CD4-positive, alpha-beta memory T cell (primary cell): ENCODE results near the gene ZNF628. TPM values are rescaled to one million over a fixed set of nuclear protein-coding genes. Genes with fewer than 3 reads are reported as not detected.

Experiments
- CTCF ChIA-PET: fragments of 350-600 bp; sonication (Branson Sonifier 250); formaldehyde crosslinking; loops from one replicate; lab custom pipeline; 2021; ENCODE audit warnings: inconsistent platforms; ENCODE audit not compliant: partially characterized antibody; lab: Charles Lee
- POLR2A ChIA-PET: fragments of 350-600 bp; sonication (Branson Sonifier 250); formaldehyde crosslinking; loops from one replicate; lab custom pipeline; 2021; ENCODE audit not compliant: partially characterized antibody; lab: Charles Lee
- DNase-seq, 5 donors: peaks; one replicate each; pipeline versions ENCODE4 v3.0.0 to v3.0.0-alpha.2; 2020 to 2022; ENCODE audit warnings: mixed read lengths in 1 of 5
- H3K27ac ChIP-seq: one replicate; pipeline ENCODE4 v1.7.0; 2013; ENCODE audit warnings: low read depth, low read length
- H3K27me3 ChIP-seq: 2 replicates; pipeline ENCODE4 v1.7.0; 2013; ENCODE audit warnings: mild to moderate bottlenecking, low read length, moderate library complexity; ENCODE audit not compliant: insufficient read depth
- H3K36me3 ChIP-seq: 2 replicates; pipeline ENCODE4 v1.7.0; 2013; ENCODE audit warnings: mild to moderate bottlenecking, low read length, moderate library complexity; ENCODE audit not compliant: insufficient read depth
- H3K4me1 ChIP-seq: 2 replicates; pipeline ENCODE4 v1.7.0; 2013; ENCODE audit warnings: mild to moderate bottlenecking, low read length, moderate library complexity; ENCODE audit not compliant: insufficient read depth
- H3K4me3 ChIP-seq, 2 donors: one replicate each; pipeline ENCODE4 v1.7.0; 2013; ENCODE audit warnings: low read length in 2 of 2, mild to moderate bottlenecking in 1 of 2
- H3K9me3 ChIP-seq, 2 donors: one replicate each; pipeline ENCODE4 v1.7.0; 2013; ENCODE audit warnings: low read length in 2 of 2, control low read depth in 1 of 2; ENCODE audit not compliant: control insufficient read depth in 1 of 2
- H3K27ac Mint-ChIP-seq, 7 donors: one replicate each; pipeline ENCODE4 v1.8.0; 2020 to 2021; ENCODE audit warnings: mixed read lengths in 7 of 7, mild to moderate bottlenecking in 6 of 7, inconsistent platforms in 3 of 7, moderate library complexity in 3 of 7
- H3K27me3 Mint-ChIP-seq, 2 donors: one replicate each; pipeline ENCODE4 v1.8.0; 2020 to 2021; ENCODE audit warnings: mixed read lengths in 2 of 2
- H3K36me3 Mint-ChIP-seq, 2 donors: one replicate each; pipeline ENCODE4 v1.8.0; 2020 to 2021; ENCODE audit warnings: mixed read lengths in 2 of 2, inconsistent platforms in 1 of 2, mild to moderate bottlenecking in 1 of 2
- H3K4me1 Mint-ChIP-seq, 4 donors: one replicate each; pipeline ENCODE4 v1.8.0; 2020 to 2021; ENCODE audit warnings: mixed read lengths in 4 of 4, mild to moderate bottlenecking in 1 of 4
- H3K4me3 Mint-ChIP-seq, 8 donors: one replicate each; pipeline ENCODE4 v1.8.0; 2020 to 2021; ENCODE audit warnings: mixed read lengths in 8 of 8, mild to moderate bottlenecking in 7 of 8, moderate library complexity in 6 of 8, inconsistent platforms in 3 of 8
- H3K9me3 Mint-ChIP-seq, 8 donors: one replicate each; pipeline ENCODE4 v1.8.0; 2020 to 2021; ENCODE audit warnings: mixed read lengths in 8 of 8, mild to moderate bottlenecking in 5 of 8, inconsistent platforms in 3 of 8, moderate library complexity in 1 of 8
- intact Hi-C: fragments of 100-400 bp; cut with micrococcal nuclease; formaldehyde crosslinking; loops from one replicate; pipeline ENCODE4 v1.15.1; 2023
- polyA plus RNA-seq, 2 donors: library from polyadenylated mRNA; unstranded; fragments of 300-500 nt; fragmentation: Illumina TruSeq; gene quantifications; one replicate each; pipeline ENCODE4 v1.2.3, GENCODE V29; 2021
- total RNA-seq, 2 experiments: library from RNA; stranded (reverse); gene quantifications; one replicate each; pipeline ENCODE4 v1.2.3, GENCODE V29; 2021

ZNF628 gene
- total and polyA plus RNA-seq, 4 experiments from 2014 or later: 0.47 to 9.1 (median 8.1) TPM; not detected in 1

GRCh38 chr19:55436847-55437246 is 39.6 kb upstream of the ZNF628 start:
- Mint-ChIP-seq H3K4me3 (no peak overlapping the region), H3K36me3 (peaks cover 0 to 6% of the 10 kb centered on the region in 2 donors), H3K27ac (no peak overlapping the region), H3K9me3 (peaks cover 0 to 2% (median 0%) of the 10 kb centered on the region in 8 donors), H3K27me3 (peaks cover 40 to 47% of the 10 kb centered on the region in 2 donors), H3K4me1 (peaks cover 11 to 17% (median 13%) of the 10 kb centered on the region in 4 donors)
- Histone ChIP-seq H3K27me3 (peaks cover 40% of the 10 kb centered on the region), H3K27ac (no peak overlapping the region), H3K4me1 (peaks cover 17% of the 10 kb centered on the region), H3K9me3 (no peaks in the 10 kb centered on the region), H3K4me3 (no peak overlapping the region), H3K36me3 (no peaks in the 10 kb centered on the region)
- DNase-seq: no peak
- CTCF ChIA-PET: interaction anchor here (1.0 to 1.3 kb wide), 3 partner anchors 31 to 135 kb away, joined by 3 read pairs; no protein-coding TSS in a partner anchor
- POLR2A ChIA-PET: interaction anchor here (0.6 kb wide), 1 partner anchor 161 kb away, joined by 3 read pairs; no protein-coding TSS in a partner anchor
- intact Hi-C loops: no loop called here

- Mint-ChIP-seq H3K27ac (no peak overlapping the region), H3K9me3 (peaks cover 0 to 2% (median 0%) of the 10 kb centered on the region in 8 donors), H3K4me3 (peak overlapping the region in 1 of 8 donors; percentile 53), H3K4me1 (peaks cover 11 to 18% (median 14%) of the 10 kb centered on the region in 4 donors), H3K27me3 (peaks cover 37 to 45% of the 10 kb centered on the region in 2 donors), H3K36me3 (peaks cover 0 to 6% of the 10 kb centered on the region in 2 donors)
- H3K4me1 ChIP-seq: peaks cover 20% of the 10 kb centered on the region
- H3K27me3 ChIP-seq: peaks cover 41% of the 10 kb centered on the region
- POLR2A ChIA-PET: interaction anchor here (0.6 kb wide), 1 partner anchor 161 kb away, joined by 3 read pairs; no protein-coding TSS in a partner anchor
- no peaks in the 10 kb centered on the region for H3K9me3 ChIP-seq
- H3K36me3 ChIP-seq: no peaks in the 10 kb centered on the region
- no peak overlapping the region for H3K27ac ChIP-seq
- H3K4me3 ChIP-seq: no peak overlapping the region
- DNase-seq: no peak
- intact Hi-C loops: no loop called here
- CTCF ChIA-PET: interaction anchor here (1.0 to 1.3 kb wide), 3 partner anchors 30 to 136 kb away, joined by 3 read pairs; no protein-coding TSS in a partner anchor
These were observed 39.0 kb upstream of the ZNF628 start for GRCh38 chr19:55437410-55437809.

GRCh38 chr19:55439052-55439451 is 37.4 kb upstream of the ZNF628 start:
- Mint-ChIP-seq H3K36me3 (peaks cover 0 to 6% of the 10 kb centered on the region in 2 donors), H3K9me3 (peaks cover 0 to 2% (median 0%) of the 10 kb centered on the region in 8 donors), H3K4me3 (no peak overlapping the region), H3K4me1 (peaks cover 16 to 30% (median 21%) of the 10 kb centered on the region in 4 donors), H3K27ac (no peak overlapping the region), H3K27me3 (peaks cover 44 to 50% of the 10 kb centered on the region in 2 donors)
- intact Hi-C loops: no loop called here
- CTCF ChIA-PET: no interaction called here
- no peak for DNase-seq
- POLR2A ChIA-PET: no interaction called here
- no peaks in the 10 kb centered on the region for H3K36me3 ChIP-seq
- H3K27ac ChIP-seq: no peak overlapping the region
- peaks cover 20% of the 10 kb centered on the region for H3K4me1 ChIP-seq
- H3K4me3 ChIP-seq: no peak overlapping the region
- H3K27me3 ChIP-seq: peaks cover 52% of the 10 kb centered on the region
- H3K9me3 ChIP-seq: no peaks in the 10 kb centered on the region

GRCh38 chr19:55440411-55441105 is 35.9 kb upstream of the ZNF628 start:
- Mint-ChIP-seq H3K4me1 (peaks cover 16 to 30% (median 21%) of the 10 kb centered on the region in 4 donors), H3K27me3 (peaks cover 54 to 60% of the 10 kb centered on the region in 2 donors), H3K9me3 (peaks cover 0 to 2% (median 0%) of the 10 kb centered on the region in 8 donors), H3K36me3 (peaks cover 0 to 6% of the 10 kb centered on the region in 2 donors), H3K4me3 (peak overlapping the region in 4 of 8 donors; percentile 5 to 78 (median 43)), H3K27ac (no peak overlapping the region)
- Histone ChIP-seq H3K36me3 (no peaks in the 10 kb centered on the region), H3K4me3 (no peak overlapping the region), H3K27ac (no peak overlapping the region), H3K9me3 (no peaks in the 10 kb centered on the region), H3K4me1 (peaks cover 20% of the 10 kb centered on the region), H3K27me3 (peaks cover 54% of the 10 kb centered on the region)
- intact Hi-C loops: no loop called here
- no peak for DNase-seq
- ChIA-PET CTCF (no interaction called here), POLR2A (no interaction called here)

- peak overlapping the region in 3 of 7 donors; percentile 3 to 19 (median 10) for H3K27ac Mint-ChIP-seq
- no peaks in the 10 kb centered on the region for H3K36me3 ChIP-seq
- H3K27me3 Mint-ChIP-seq: peaks cover 57 to 63% of the 10 kb centered on the region in 2 donors
- ChIA-PET CTCF (interaction anchor here (1.2 kb wide), 1 partner anchor 62 kb away, joined by 3 read pairs; no protein-coding TSS in a partner anchor), POLR2A (no interaction called here)
- no peak overlapping the region for H3K4me3 ChIP-seq
- peak overlapping the region; percentile 22 to 78 (median 43) for H3K4me3 Mint-ChIP-seq
- DNase-seq: no peak
- no peaks in the 10 kb centered on the region for H3K9me3 ChIP-seq
- peaks cover 0 to 2% (median 0%) of the 10 kb centered on the region in 8 donors for H3K9me3 Mint-ChIP-seq
- no peak overlapping the region for H3K27ac ChIP-seq
- H3K36me3 Mint-ChIP-seq: peaks cover 0 to 6% of the 10 kb centered on the region in 2 donors
- peaks cover 20% of the 10 kb centered on the region for H3K4me1 ChIP-seq
- H3K4me1 Mint-ChIP-seq: peaks cover 16 to 30% (median 22%) of the 10 kb centered on the region in 4 donors
- intact Hi-C loops: no loop called here
- H3K27me3 ChIP-seq: peaks cover 54% of the 10 kb centered on the region
These were observed 35.1 kb upstream of the ZNF628 start for GRCh38 chr19:55441319-55441691.

GRCh38 chr19:55441692-55442321 is 34.6 kb upstream of the ZNF628 start:
- H3K4me3 ChIP-seq: no peak overlapping the region
- peaks cover 54% of the 10 kb centered on the region for H3K27me3 ChIP-seq
- intact Hi-C loops: no loop called here
- Mint-ChIP-seq H3K27me3 (peaks cover 53 to 61% of the 10 kb centered on the region in 2 donors), H3K27ac (peak overlapping the region in 2 of 7 donors; percentile 3 to 19), H3K4me1 (peaks cover 16 to 30% (median 22%) of the 10 kb centered on the region in 4 donors), H3K4me3 (peak overlapping the region in 7 of 8 donors; percentile 35 to 78 (median 44)), H3K36me3 (peaks cover 0 to 6% of the 10 kb centered on the region in 2 donors), H3K9me3 (peaks cover 0 to 2% (median 0%) of the 10 kb centered on the region in 8 donors)
- no peak overlapping the region for H3K27ac ChIP-seq
- H3K4me1 ChIP-seq: peaks cover 20% of the 10 kb centered on the region
- ChIA-PET CTCF (interaction anchor here (1.2 kb wide), 1 partner anchor 62 kb away, joined by 3 read pairs; no protein-coding TSS in a partner anchor), POLR2A (interaction anchor here (0.6 kb wide), 1 partner anchor 275 kb away, joined by 3 read pairs; no protein-coding TSS in a partner anchor)
- H3K9me3 ChIP-seq: no peaks in the 10 kb centered on the region
- no peaks in the 10 kb centered on the region for H3K36me3 ChIP-seq
- DNase-seq: no peak
